Measurements from ENCODE around the gene CFL1.
A peak's percentile ranks its signal among the peaks of the same experiment; 100 is the strongest.

GRCh38 chr11:65860278-65861164 is 2.5 kb upstream of the CFL1 start, which contains the start of gene MUS81:
- peak; percentile 84 to 91 (median 90) for TF ChIP-seq CTCF (IDR thresholded peaks at IDR 0.05 in 4 of 5, conservative IDR thresholded peaks at IDR 0.05 in 1 of 5)
- TF ChIP-seq POLR2A (IDR thresholded peaks at IDR 0.05): peak; percentile 76
